Ovary (tissue), 9 donors: ENCODE data around the gene BCL10. TPM values are rescaled to one million over a fixed set of nuclear protein-coding genes. Genes with fewer than 3 reads are reported as not detected.

ENCODE experiments used
- DNase-seq, 5 donors: peaks; one replicate each; pipeline ENCODE4 v3.0.0-alpha.2; 2019 to 2020
- H3K27ac ChIP-seq, 2 donors: fragments of 200-600 bp; one replicate each; pipeline versions ENCODE4 v1.5.1 to v1.8.0; 2019 to 2022
- H3K27me3 ChIP-seq: fragments of 200-600 bp; one replicate; pipeline ENCODE4 v1.8.0; 2022
- H3K36me3 ChIP-seq: fragments of 200-600 bp; sonication (generic); one replicate; pipeline ENCODE4 v1.5.1; 2019
- H3K4me1 ChIP-seq: one replicate; pipeline ENCODE4 v1.8.1; 2013; ENCODE audit warnings: mild to moderate bottlenecking, moderate library complexity; ENCODE audit not compliant: insufficient read depth
- H3K4me3 ChIP-seq: fragments of 200-600 bp; sonication (generic); one replicate; pipeline ENCODE4 v1.5.1; 2017
- H3K9me3 ChIP-seq, 2 donors: fragments of 200-600 bp in 1 of 2; sonication (generic) in 1 of 2; one replicate each; pipeline versions ENCODE4 v1.5.1 to v1.8.1; 2013 to 2019; ENCODE audit warnings: mild to moderate bottlenecking in 1 of 2, moderate library complexity in 1 of 2
- CTCF ChIP-seq, 3 donors: fragments of 450-650 bp in 2 of 3; fragments of 200-600 bp in 1 of 3; IDR thresholded peaks; one replicate each; pipeline versions ENCODE4 v1.5.1 to v1.8.0; 2016 to 2022; ENCODE audit warnings: antibody characterized with exemption in 3 of 3, mild to moderate bottlenecking in 1 of 3
- EP300 ChIP-seq: sonication (generic); formaldehyde crosslinking; IDR thresholded peaks from one replicate; pipeline ENCODE4 v1.6.1; 2017; ENCODE audit warnings: antibody characterized with exemption
- POLR2A ChIP-seq: fragments of 450-650 bp; IDR thresholded peaks from one replicate; pipeline ENCODE4 v1.6.1; 2017; ENCODE audit warnings: antibody characterized with exemption, mild to moderate bottlenecking, moderate library complexity
- WGBS, 3 donors: extraction: QIAGEN DNeasy Blood & Tissue Kit in 1 of 3; methylation state at CpG; one replicate each; pipeline versions ENCODE4 v1.1.5 to v1.1.7; 2013 to 2017; 5-methylcytosine and 5-hydroxymethylcytosine counted together
- intact Hi-C, 4 donors: fragments of 100-400 bp; cut with DNase I; formaldehyde crosslinking; loops; one replicate each; pipeline versions ENCODE4 v1.11.0 to v1.15.1; 2022 to 2023
- polyA plus RNA-seq, 2 donors: library from polyadenylated mRNA; stranded (reverse); fragments of 200-250 nt in 1 of 2; fragments of 350-450 nt in 1 of 2; fragmentation: Illumina TruSeq in 1 of 2; extraction: RNeasy Lipid Tissue Mini Kit (QIAGEN cat#74804) in 1 of 2; gene quantifications; one replicate each; pipeline ENCODE4 v1.2.3, GENCODE V29; 2013 to 2014
- total RNA-seq, 7 donors: library from RNA; depleted of rRNA in 2 of 7; stranded (reverse); fragments of >200 nt in 2 of 7; fragmentation: NEBNext Ultra II Directional in 3 of 7; extraction: Animal tissue kit (Norgen Biotek cat#: 25700) in 3 of 7; gene quantifications; one replicate each; pipeline versions ENCODE4 v1.1.0 to v1.2.4, GENCODE V29; 2016 to 2023
- donor health status: DM: no; HTN: no; CAD: no; lungs with moderate emphysema.
- donor health status: DM: no; HTN: no; CAD: no.
- donor health status: Bipolar disorder and iron deficiency.
- donor health status: DM: yes; HTN: yes; CAD: no.
- donor health status: DM: no; HTN: no; CAD: no.
- donor health status: DM: yes; HTN: yes; CAD: no.

The BCL10 gene
- total and polyA plus RNA-seq, 9 donors: 8.1 to 23.6 (median 17.2) TPM

GRCh38 chr1:85228972-85229371 is 47.5 kb downstream of the BCL10 start:
- H3K4me3 ChIP-seq: no peak overlapping the region
- H3K9me3 ChIP-seq: no peaks in the 10 kb centered on the region
- 1 to 77% (median 36%) methylated on average over 1 of the region's 1 CpG for WGBS, 3 donors
- H3K27me3 ChIP-seq: no peaks in the 10 kb centered on the region
- no peak overlapping the region for H3K27ac ChIP-seq
- TF ChIP-seq EP300 (no peak), CTCF (IDR thresholded peaks at IDR 0.05) (no peak), POLR2A (no peak)
- H3K4me1 ChIP-seq: peaks cover 4% of the 10 kb centered on the region
- DNase-seq: no peak
- intact Hi-C loops: no loop called here
- no peaks in the 10 kb centered on the region for H3K36me3 ChIP-seq

GRCh38 chr1:85225624-85226380 is 50.6 kb downstream of the BCL10 start:
- no peak for DNase-seq
- intact Hi-C loops: no loop called here
- WGBS, 3 donors: 23 to 39% (median 32%) methylated on average over 5 of the region's 5 CpGs
- Histone ChIP-seq H3K27me3 (no peaks in the 10 kb centered on the region), H3K36me3 (no peaks in the 10 kb centered on the region), H3K27ac (no peak overlapping the region), H3K4me1 (peaks cover 4% of the 10 kb centered on the region), H3K4me3 (no peak overlapping the region), H3K9me3 (no peaks in the 10 kb centered on the region)
- TF ChIP-seq CTCF (IDR thresholded peaks at IDR 0.05): no peak
- TF ChIP-seq EP300: no peak
- TF ChIP-seq POLR2A: no peak

GRCh38 chr1:85224734-85225623 is 51.5 kb downstream of the BCL10 start:
- Histone ChIP-seq H3K27ac (no peak overlapping the region), H3K27me3 (no peaks in the 10 kb centered on the region), H3K36me3 (no peaks in the 10 kb centered on the region), H3K4me1 (peaks cover 4% of the 10 kb centered on the region), H3K9me3 (no peaks in the 10 kb centered on the region), H3K4me3 (no peak overlapping the region)
- WGBS, 3 donors: 27 to 52% (median 31%) methylated on average over 3 of the region's 3 CpGs
- intact Hi-C loops: no loop called here
- DNase-seq: no peak
- TF ChIP-seq POLR2A (no peak), CTCF (IDR thresholded peaks at IDR 0.05) (no peak), EP300 (no peak)

- DNase-seq: no peak
- intact Hi-C loops: no loop called here
- Histone ChIP-seq H3K27me3 (no peaks in the 10 kb centered on the region), H3K4me1 (peaks cover 4% of the 10 kb centered on the region), H3K4me3 (no peak overlapping the region), H3K36me3 (no peaks in the 10 kb centered on the region), H3K27ac (no peak overlapping the region), H3K9me3 (no peaks in the 10 kb centered on the region)
- TF ChIP-seq CTCF (IDR thresholded peaks at IDR 0.05): no peak
- no peak for TF ChIP-seq POLR2A
- TF ChIP-seq EP300: no peak
Measured at GRCh38 chr1:85224295-85224694, 52.1 kb downstream of the BCL10 start.
